DND-41 (cell line): Measurements from ENCODE around the gene CSRP1.

ENCODE experiments used
- ATAC-seq: fragments of 200-7000 bp; cut with Tn5 transposase; 3 replicates; pipeline ENCODE4 v1.9.1; 2021; ENCODE audit warnings: low read depth; ENCODE audit not compliant: insufficient read depth
- DNase-seq: peaks from one replicate; pipeline ENCODE4 v3.0.0-alpha.2; 2020
- H2AFZ ChIP-seq: 2 replicates; pipeline ENCODE4 v1.6.0; 2012; ENCODE audit warnings: low read depth, low read length
- H3K27ac ChIP-seq: 2 replicates; pipeline ENCODE4 v1.5.1; 2012; ENCODE audit warnings: low read length, inconsistent platforms
- H3K27me3 ChIP-seq: fragments of 200-600 bp; sonication (generic); 2 replicates; pipeline ENCODE4 v1.6.0; 2012; ENCODE audit warnings: low read length, mild to moderate bottlenecking, inconsistent platforms; ENCODE audit not compliant: insufficient read depth, poor library complexity
- H3K36me3 ChIP-seq: 2 replicates; pipeline ENCODE4 v1.5.1; 2012; ENCODE audit warnings: low read length, inconsistent platforms; ENCODE audit not compliant: insufficient read depth
- H3K4me1 ChIP-seq: 2 replicates; pipeline ENCODE4 v1.5.1; 2012; ENCODE audit warnings: mild to moderate bottlenecking, low read length; ENCODE audit not compliant: insufficient read depth
- H3K4me2 ChIP-seq: 2 replicates; pipeline ENCODE4 v1.6.0; 2012; ENCODE audit warnings: mild to moderate bottlenecking, moderate library complexity, low read length, inconsistent platforms; ENCODE audit not compliant: insufficient read depth
- H3K4me3 ChIP-seq, 2 experiments: fragments of 200-600 bp in 1 of 2; shearing (Covaris generic) in 1 of 2; 2 replicates each; pipeline ENCODE4 v1.5.1; 2012 to 2016; ENCODE audit warnings: inconsistent platforms in 2 of 2, low read length in 2 of 2, mild to moderate bottlenecking in 2 of 2, low read depth in 1 of 2, moderate library complexity in 1 of 2
- H3K79me2 ChIP-seq: 2 replicates; pipeline ENCODE4 v1.6.0; 2012; ENCODE audit warnings: low read length, inconsistent platforms; ENCODE audit not compliant: insufficient read depth
- H3K9ac ChIP-seq: 2 replicates; pipeline ENCODE4 v1.6.0; 2012; ENCODE audit warnings: low read depth, mild to moderate bottlenecking, inconsistent platforms, low read length, moderate library complexity
- H3K9me3 ChIP-seq: 2 replicates; pipeline ENCODE4 v1.5.1; 2012; ENCODE audit warnings: low read length, moderate library complexity, mild to moderate bottlenecking, inconsistent platforms; ENCODE audit not compliant: insufficient read depth, severe bottlenecking
- H4K20me1 ChIP-seq: 2 replicates; pipeline ENCODE4 v1.6.0; 2012; ENCODE audit warnings: low read length; ENCODE audit not compliant: insufficient read depth
- CTCF ChIP-seq: IDR thresholded peaks from 2 replicates; pipeline ENCODE4 v1.5.1; 2012; ENCODE audit warnings: borderline replicate concordance, low read length, moderate library complexity, mild to moderate bottlenecking; ENCODE audit not compliant: poor library complexity, severe bottlenecking; ENCODE audit errors: extremely low read depth
- EZH2 ChIP-seq: IDR thresholded peaks from 3 replicates; pipeline ENCODE4 v1.6.1; 2012; ENCODE audit warnings: borderline replicate concordance, low read depth, mild to moderate bottlenecking, moderate library complexity, low read length, inconsistent platforms; ENCODE audit not compliant: severe bottlenecking

Gene CSRP1

DNA sequence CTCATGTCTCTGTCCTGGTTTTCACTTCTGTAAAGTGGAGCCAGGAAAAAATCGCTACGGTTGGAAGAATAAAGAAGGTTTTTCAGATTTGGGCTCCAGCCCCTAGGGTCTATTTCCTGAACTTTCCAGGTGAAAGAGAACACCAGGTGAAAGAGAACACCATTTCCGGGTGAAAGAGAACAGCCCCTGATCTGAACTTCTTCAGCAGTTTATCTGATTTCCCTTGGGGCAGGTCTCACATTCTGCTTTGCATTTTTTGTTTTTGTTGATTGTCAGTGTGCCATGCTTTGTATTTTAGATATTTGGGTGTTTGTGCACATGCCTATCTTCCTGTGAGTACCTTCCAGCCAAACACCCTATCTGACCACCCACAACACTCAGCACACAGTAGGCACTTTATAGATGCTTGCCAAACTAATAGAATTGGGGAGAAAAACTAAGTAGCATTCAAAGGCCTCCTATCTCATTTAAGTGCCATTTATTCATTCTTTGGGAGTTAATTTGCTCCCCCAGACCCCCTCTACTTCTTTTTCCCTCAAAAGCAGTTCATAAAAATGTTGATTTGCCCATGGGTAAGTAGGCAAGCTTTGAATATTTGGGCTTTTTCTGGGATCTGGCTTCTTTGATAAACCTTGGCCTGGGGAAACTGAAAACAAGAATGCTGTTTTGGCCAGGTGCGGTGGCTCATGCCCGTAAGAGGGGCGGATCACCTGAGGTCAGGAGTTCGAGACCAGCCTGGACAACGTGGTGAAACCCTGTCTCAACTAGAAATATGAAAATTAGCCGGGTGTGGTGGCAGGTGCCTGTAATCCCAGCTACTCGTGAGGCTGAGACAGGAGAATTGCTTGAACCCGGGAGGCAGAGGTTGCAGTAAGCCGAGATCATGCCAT is 34.2 kb upstream of the CSRP1 start:
- H3K36me3 ChIP-seq, result no peaks in the 10 kb centered on the region
- no peaks in the 10 kb centered on the region for H3K4me1 ChIP-seq
- no peak overlapping the region for H2AFZ ChIP-seq
- no peak overlapping the region for H3K4me2 ChIP-seq
- DNase-seq (no peak), ATAC-seq (no peak)
- H3K9ac ChIP-seq, result no peak overlapping the region
- no peak overlapping the region for H3K27ac ChIP-seq
- no peak overlapping the region for H3K4me3 ChIP-seq
- no peaks in the 10 kb centered on the region for H3K79me2 ChIP-seq
- TF ChIP-seq EZH2, result no peak
- no peak for TF ChIP-seq CTCF
- H4K20me1 ChIP-seq, result peaks cover 7% of the 10 kb centered on the region
- peaks cover 32% of the 10 kb centered on the region for H3K27me3 ChIP-seq
- no peaks in the 10 kb centered on the region for H3K9me3 ChIP-seq

- Histone ChIP-seq H3K4me1 (no peaks in the 10 kb centered on the region), H3K79me2 (no peaks in the 10 kb centered on the region), H3K27me3 (peaks cover 32% of the 10 kb centered on the region), H4K20me1 (peaks cover 5% of the 10 kb centered on the region), H3K4me2 (no peak overlapping the region), H3K4me3 (no peak overlapping the region), H3K9me3 (no peaks in the 10 kb centered on the region), H2AFZ (no peak overlapping the region), H3K27ac (no peak overlapping the region), H3K36me3 (no peaks in the 10 kb centered on the region), H3K9ac (no peak overlapping the region)
- ATAC-seq, result no peak
- TF ChIP-seq EZH2, result peak; percentile 80
- no peak for TF ChIP-seq CTCF
- DNase-seq, result no peak
Observed at GRCh38 chr1:201539561-201540431, 32.9 kb upstream of the CSRP1 start.

DNA sequence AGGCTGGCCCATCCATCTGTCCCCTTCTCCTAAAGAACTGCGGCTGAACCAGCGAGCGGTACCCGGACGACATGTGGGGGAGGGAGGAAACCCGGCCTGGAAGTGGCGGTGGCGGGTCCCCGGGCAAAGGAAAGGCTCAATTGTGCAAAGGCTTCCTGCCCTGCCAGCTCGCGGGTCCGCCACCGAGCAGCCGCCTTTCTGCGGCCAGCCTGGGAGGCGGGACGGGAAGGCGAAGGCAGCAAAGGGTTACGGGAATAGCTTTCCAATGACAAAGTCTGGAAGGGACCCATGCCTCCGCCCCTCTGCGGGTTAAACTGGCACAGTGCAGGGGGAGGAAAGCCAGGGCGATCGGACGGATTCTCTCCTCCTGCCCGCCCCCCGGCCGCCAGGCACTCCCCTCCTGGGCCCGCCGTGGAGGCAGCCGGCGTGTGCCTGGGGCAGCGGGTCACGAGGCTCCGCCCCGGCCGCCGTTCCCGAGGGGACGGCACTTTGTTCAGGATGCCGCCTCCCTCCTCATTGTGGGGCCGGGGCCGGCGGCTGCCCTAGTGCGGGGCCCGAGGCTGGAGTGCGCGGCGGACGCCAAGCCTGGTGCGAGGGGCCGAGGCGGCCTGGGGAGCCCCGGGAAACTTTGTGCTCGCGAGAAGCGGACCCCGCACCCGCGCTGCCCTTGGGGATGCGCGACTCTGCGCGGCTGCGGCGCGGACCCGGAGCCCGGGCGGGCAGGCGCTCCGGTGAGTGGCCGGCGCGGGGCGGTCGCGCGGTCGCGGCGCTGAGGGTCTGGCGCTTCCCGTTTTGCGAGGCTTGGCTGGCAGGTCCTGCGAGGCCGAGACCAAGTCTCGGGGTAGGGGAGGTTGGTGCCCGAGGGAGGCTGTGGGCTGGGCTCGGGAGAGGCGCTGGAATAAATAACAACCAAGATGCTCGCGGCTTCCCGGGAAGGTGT is 32.0 kb upstream of the CSRP1 start, which contains the start of gene NAV1:
Gene NAV1, plus strand, starts transcription at position 516 of the 940 bp plus-strand sequence. CDS start 83,758 bp downstream, outside the sequence.
- Histone ChIP-seq H3K27ac (no peak within 1 kb of the TSS), H3K9ac (no peak within 1 kb of the TSS), H3K4me1 (no peaks in the 10 kb centered on the region)

More for the DNA sequence above, 32.0 kb upstream of the CSRP1 start, which contains the start of gene NAV1:
- Histone ChIP-seq H2AFZ (no peak within 1 kb of the TSS), H3K79me2 (no peaks in the 10 kb centered on the region), H3K27me3 (peaks cover 32% of the 10 kb centered on the region), H3K4me2 (no peak within 1 kb of the TSS), H3K4me3 (no peak within 1 kb of the TSS), H4K20me1 (peaks cover 5% of the 10 kb centered on the region), H3K36me3 (no peaks in the 10 kb centered on the region), H3K9me3 (no peaks in the 10 kb centered on the region)
- no peak for ATAC-seq
- DNase-seq, result no peak
- TF ChIP-seq CTCF (no peak), EZH2 (peak; percentile 64)
